HG03571 (cell line): Measurements from ENCODE around the gene CSTF2T.
"Not testable (repeated sequence)": the region's sequence is repeated elsewhere in the genome, so short reads cannot be mapped to it uniquely, and the experiment has no call there.

ENCODE experiments used
- ATAC-seq: cut with Tn5 transposase; IDR thresholded peaks from one replicate; pipeline ENCODE4 v1.9.1; 2021; ENCODE audit not compliant: unreplicated experiment

The CSTF2T gene

GRCh38 chr10:51698473-51699063 is 827 bp downstream of the CSTF2T start:
- no peak for ATAC-seq

GRCh38 chr10:51696251-51696650 is 3.1 kb downstream of the CSTF2T start:
- ATAC-seq = no peak

GRCh38 chr10:51694086-51694768 is 5.2 kb downstream of the CSTF2T start:
- no peak for ATAC-seq

GRCh38 chr10:51691135-51691534 is 8.3 kb downstream of the CSTF2T start:
- ATAC-seq = no peak

GRCh38 chr10:51689536-51689935 is 9.9 kb downstream of the CSTF2T start:
- ATAC-seq = no peak

- not testable (repeated sequence) for ATAC-seq
These were observed 10.6 kb downstream of the CSTF2T start for GRCh38 chr10:51688826-51689225.

- ATAC-seq = no peak
These were observed 12.1 kb downstream of the CSTF2T start for GRCh38 chr10:51687296-51687695.

- no peak for ATAC-seq
These were observed 13.6 kb downstream of the CSTF2T start for GRCh38 chr10:51685768-51686167.

GRCh38 chr10:51683031-51683691 is 16.2 kb downstream of the CSTF2T start:
- ATAC-seq = no peak

- no peak for ATAC-seq
These were observed 19.6 kb downstream of the CSTF2T start for GRCh38 chr10:51679841-51680240.

- ATAC-seq = no peak
These were observed 24.3 kb downstream of the CSTF2T start for GRCh38 chr10:51675088-51675487.

- ATAC-seq = no peak
These were observed 27.3 kb downstream of the CSTF2T start for GRCh38 chr10:51672039-51672535.

- ATAC-seq = no peak
These were observed 30.4 kb downstream of the CSTF2T start for GRCh38 chr10:51669041-51669440.

GRCh38 chr10:51668336-51668689 is 31.1 kb downstream of the CSTF2T start:
- no peak for ATAC-seq

- ATAC-seq = no peak
These were observed 31.6 kb downstream of the CSTF2T start for GRCh38 chr10:51667678-51668335.

GRCh38 chr10:51666456-51666855 is 32.9 kb downstream of the CSTF2T start:
- no peak for ATAC-seq

- no peak for ATAC-seq
These were observed 36.3 kb downstream of the CSTF2T start for GRCh38 chr10:51663086-51663485.

GRCh38 chr10:51659344-51659743 is 40.1 kb downstream of the CSTF2T start:
- no peak for ATAC-seq

- no peak for ATAC-seq
These were observed 41.4 kb downstream of the CSTF2T start for GRCh38 chr10:51658000-51658399.

GRCh38 chr10:51656503-51656902 is 42.9 kb downstream of the CSTF2T start:
- no peak for ATAC-seq

GRCh38 chr10:51654918-51655317 is 44.5 kb downstream of the CSTF2T start:
- no peak for ATAC-seq

GRCh38 chr10:51653025-51653424 is 46.4 kb downstream of the CSTF2T start:
- ATAC-seq = no peak
